Lung microvascular endothelial cell (primary cell): ENCODE measurements around the gene FBXW11. TPM values are rescaled to one million over a fixed set of nuclear protein-coding genes. Genes with fewer than 3 reads are reported as not detected.

Experiments used
- DNase-seq, 2 donors: peaks; one replicate each; pipeline versions ENCODE4 v3.0.0 to v3.0.0-alpha.2; 2010; ENCODE audit warnings: low read depth in 2 of 2
- total RNA-seq: library from RNA; depleted of rRNA; stranded (reverse); fragments of >200 nt; gene quantifications from 2 replicates; pipeline ENCODE4 v1.2.1, GENCODE V29; 2014

FBXW11 gene
- total RNA-seq, 1 donor from 2014 or later, result 61.5 TPM

DNA sequence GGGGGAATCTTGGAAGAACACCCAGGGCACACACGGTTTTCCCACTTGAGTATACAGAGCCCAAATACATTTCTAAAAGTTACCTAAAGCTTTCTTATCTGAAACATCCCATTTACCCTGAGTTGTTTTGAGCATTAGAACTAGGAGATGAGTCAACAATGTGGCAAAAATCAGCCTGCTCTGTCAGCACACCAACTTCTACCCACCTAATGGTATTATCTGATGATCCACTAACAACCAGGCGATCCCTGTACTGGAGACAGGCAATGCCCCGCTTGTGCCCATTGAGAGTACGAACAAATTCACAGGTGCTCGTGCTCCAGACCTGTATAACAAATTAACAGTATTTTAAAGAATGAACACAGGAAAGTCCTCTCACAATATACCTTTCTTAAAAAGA lies 133.8 kb downstream of the FBXW11 start:
- no peak for DNase-seq

- no peak for DNase-seq
Observed at GRCh38 chr5:171871711-171872110, 134.7 kb downstream of the FBXW11 start.

GRCh38 chr5:171869956-171870355 lies 136.5 kb downstream of the FBXW11 start:
- DNase-seq, result no peak

DNA sequence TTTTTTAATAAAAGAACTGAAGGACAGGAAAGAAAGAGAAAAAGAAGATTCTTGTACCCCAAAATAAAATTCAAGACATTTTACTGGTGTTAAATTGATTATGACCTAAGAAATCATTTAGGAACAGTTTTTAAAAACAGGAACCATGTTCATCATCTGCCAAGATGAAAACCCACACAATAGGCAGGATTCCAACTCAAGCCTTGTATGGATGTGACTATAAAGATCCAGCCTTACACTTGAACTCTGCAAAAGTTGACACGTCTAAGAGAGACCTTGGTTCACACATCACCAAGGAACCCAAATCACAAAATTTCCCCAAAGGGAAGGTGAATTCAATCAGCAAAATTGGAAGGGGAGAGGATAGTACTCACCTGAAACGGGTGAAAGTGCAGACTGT lies 138.2 kb downstream of the FBXW11 start:
- no peak for DNase-seq

DNA sequence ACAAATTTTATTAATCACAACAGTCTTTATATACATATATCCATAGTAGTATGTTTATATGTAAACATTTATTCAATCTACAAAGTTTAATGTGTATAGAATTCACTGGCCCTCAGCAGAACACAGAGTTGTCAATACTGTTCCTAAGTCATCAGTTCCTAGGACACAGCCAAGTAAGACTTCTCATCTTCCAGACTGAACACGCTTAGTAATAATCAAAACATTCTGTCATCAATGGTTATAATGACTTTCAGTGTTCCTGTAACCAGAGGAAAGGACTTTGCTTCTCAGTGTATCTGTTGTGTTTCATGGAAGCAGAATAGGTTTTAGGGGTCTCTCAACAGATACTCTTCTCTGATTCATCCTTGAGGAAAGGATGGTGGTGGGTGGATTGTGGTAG lies 138.7 kb downstream of the FBXW11 start:
- peak in 1 of 2 donors; percentile 16 for DNase-seq

GRCh38 chr5:171865471-171865870 lies 141.0 kb downstream of the FBXW11 start:
- DNase-seq, result no peak

- no peak for DNase-seq
Observed at GRCh38 chr5:171863935-171864334, 142.5 kb downstream of the FBXW11 start.

DNA sequence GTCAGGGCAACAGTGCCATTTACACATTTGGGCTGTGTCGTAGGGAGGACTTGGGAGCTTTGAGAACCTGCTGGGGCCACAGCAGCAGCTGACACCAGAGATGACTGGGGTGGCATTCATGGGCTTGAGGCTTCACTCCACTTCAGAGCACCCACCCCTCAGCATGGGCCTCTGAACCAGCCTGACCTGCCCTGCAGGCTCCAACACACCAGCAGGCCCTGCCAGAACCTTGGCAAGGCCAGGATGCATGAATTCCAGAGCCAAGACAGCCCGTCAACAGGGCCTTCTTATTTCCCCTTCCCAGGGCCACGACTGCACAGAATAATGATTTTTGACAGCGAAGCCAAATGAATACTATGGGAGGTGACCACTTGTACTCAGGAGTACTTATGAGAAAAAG lies 143.8 kb downstream of the FBXW11 start:
- DNase-seq, result no peak

- no peak for DNase-seq
Observed at GRCh38 chr5:171861381-171861780, 145.1 kb downstream of the FBXW11 start.

DNA sequence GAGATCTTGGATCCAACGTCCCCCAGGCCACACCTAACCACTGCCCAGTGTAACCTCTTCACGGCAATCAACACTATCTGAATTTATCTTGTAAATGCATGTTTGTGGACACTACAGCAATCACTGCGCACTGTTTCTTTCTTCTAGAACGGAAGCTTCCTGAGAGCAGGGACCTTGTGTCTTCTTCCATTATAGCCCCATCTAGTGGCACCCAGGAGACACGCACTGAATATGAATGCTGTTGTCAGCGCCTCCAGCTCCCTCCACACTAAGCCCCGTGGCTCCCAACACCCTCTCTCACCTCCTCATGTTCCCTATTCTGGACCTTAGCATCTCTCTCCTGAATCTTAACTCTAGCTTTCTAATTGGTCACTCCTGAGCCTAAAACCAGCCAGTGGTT lies 148.1 kb downstream of the FBXW11 start:
- DNase-seq, result peak; percentile 29 to 30

DNA sequence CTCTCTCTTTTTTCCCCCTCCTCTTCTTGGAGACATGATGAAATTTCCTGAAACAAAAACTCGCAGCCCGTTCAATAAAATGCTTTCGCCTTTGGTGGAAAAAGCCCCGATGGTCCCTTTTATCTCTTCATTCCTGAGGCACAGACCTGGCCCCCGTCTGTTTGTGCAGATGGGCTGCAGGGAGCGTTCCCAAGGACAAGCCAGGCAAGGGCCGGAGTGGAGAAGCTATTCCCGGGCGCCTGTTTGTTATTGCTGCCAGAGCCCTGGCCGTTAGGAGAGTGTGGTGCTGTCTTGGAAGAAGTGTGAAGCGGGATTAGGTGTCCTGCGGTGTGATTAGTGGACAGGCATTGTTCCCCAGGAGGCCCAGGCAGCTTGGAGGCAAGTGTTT lies 149.0 kb downstream of the FBXW11 start:
- no peak for DNase-seq

DNA sequence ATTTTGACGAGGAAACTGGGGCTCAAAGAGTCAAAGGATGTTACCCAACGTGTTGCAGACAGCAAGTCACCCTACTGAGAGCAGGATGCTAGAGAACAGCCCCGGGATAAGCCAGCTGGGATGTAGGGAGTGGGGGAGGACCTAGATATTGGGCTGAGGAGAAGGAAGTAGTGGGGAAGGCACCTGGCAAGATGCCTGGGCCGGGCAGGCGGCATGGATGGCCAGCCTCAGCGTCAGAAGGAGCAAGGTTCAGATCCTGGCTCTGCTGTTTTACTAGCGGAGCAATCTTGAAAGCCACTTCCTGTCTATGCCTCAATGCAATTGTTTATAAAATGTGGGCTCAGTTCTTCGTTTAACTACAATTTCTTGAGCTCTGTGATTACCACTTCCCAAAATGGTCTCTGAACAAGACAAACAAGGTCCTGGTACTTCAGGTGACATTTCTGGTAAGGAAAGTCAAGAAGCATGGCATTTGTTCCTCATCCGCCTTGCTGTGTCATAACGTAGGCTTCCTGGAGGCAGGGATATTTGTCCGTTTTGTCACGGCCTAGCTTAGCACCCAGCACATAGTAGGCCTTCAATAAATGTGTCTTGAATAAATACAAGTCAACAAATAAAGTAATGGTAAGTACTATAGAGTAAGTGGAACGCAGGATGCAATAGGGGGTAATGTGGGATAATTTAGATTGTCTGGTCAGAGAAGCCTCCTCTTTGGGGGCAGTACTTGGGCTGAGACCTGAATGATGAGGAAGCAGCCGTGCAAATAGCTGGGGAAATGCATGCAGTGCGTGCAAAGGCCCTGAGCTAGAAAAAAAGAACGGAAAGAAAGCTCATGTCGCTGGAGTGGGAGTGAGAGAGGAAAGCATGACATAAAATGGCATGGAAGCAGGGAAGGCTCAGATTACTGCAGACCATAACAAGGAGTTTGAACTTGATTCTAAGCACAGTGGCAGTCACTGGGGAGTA lies 150.4 kb downstream of the FBXW11 start:
- peak in 1 of 2 donors; percentile 40 for DNase-seq

DNA sequence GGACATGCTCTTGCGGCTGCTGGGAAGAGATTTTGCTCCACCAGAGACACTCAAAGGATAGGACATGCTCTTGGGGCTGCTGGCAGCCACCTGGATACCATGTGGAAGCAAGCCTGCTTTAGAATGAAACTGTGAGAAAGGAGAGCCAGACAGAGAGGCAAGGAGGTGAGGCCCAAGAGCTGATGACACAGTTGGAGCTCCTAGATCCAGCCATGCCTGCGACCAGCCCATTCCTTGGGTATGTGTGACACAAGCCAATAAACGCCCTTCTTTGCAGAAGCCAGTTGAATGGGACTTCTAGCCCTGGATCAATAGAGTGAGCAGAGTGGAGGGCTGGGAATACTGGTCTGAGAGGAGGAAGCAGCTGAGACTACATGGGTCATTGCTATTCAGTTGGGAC lies 151.2 kb downstream of the FBXW11 start:
- DNase-seq, result no peak

GRCh38 chr5:171852255-171852681 lies 154.2 kb downstream of the FBXW11 start:
- DNase-seq, result no peak

GRCh38 chr5:171851251-171851650 lies 155.2 kb downstream of the FBXW11 start:
- no peak for DNase-seq

GRCh38 chr5:171850324-171850947 lies 156.0 kb downstream of the FBXW11 start:
- peak in 1 of 2 donors; percentile 34 for DNase-seq

GRCh38 chr5:171849585-171850323 lies 156.7 kb downstream of the FBXW11 start:
- DNase-seq, result no peak

DNA sequence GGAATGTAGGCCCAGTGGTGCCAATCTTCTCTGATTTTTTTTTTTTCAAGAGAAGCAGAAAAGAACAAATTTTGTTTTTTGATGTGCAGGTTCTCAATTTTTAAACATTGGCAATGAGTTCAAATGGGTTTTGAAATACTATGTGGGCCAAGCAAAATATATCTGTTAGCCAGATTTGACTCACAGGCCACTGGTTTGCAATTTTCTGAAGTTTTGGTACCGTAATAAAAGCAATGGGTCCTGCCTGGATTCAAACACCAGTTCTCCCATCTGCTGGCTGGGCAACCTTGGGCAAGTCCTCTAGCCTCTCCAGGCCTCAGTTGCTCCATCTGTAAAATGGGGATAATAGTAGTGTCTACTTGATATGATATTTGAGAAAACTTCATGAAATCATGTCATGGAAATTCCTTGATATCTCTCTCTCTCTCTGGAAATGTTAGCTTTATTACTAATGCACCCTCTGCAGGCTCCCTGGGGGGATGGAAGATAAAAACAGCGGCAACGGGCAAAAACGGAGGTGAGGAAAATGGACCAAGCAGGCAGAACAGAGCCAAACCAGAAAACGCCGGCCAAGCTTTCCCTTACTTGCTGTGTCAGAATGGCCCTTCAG lies 157.4 kb downstream of the FBXW11 start:
- no peak for DNase-seq

- DNase-seq, result no peak
Observed at GRCh38 chr5:171848486-171848885, 158.0 kb downstream of the FBXW11 start.

- no peak for DNase-seq
Observed at GRCh38 chr5:171848006-171848405, 158.4 kb downstream of the FBXW11 start.

GRCh38 chr5:171847026-171847425 lies 159.4 kb downstream of the FBXW11 start:
- no peak for DNase-seq

GRCh38 chr5:171846323-171846722 lies 160.1 kb downstream of the FBXW11 start:
- DNase-seq, result no peak
